Measurements from ENCODE around the gene A3GALT2.

The A3GALT2 gene

DNA sequence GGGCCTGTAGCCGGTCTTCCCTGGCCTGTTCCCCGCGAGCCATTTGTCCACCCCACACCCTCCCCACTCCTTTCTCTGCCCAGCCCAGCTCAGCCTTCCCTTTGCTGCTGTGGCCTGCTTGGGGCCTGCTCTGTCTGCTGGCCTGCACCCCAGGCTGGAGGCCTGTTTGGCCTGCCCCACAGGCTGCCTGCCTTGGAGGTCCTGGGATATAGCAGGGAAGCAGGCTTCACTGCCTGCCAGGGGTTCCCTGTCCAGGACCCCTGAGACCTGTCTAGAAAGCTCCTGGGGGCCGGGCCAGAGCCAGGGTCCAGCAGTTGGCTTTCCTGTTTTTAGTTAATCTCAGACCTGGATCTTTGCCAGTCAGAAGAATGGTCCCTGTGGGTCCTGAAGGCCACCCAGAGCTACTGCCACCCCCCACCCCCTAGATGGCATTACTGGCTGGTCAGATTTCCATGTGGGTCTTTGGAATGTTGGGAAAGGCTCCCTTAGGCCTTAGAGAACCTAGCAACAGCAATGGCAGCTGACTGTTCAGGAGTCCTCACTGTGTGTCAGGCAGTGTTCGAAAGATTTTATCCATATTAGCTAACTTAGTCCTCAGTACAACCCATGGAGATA, 56.9 kb downstream of the A3GALT2 start:
- TF ChIP-seq, protein P1, sequence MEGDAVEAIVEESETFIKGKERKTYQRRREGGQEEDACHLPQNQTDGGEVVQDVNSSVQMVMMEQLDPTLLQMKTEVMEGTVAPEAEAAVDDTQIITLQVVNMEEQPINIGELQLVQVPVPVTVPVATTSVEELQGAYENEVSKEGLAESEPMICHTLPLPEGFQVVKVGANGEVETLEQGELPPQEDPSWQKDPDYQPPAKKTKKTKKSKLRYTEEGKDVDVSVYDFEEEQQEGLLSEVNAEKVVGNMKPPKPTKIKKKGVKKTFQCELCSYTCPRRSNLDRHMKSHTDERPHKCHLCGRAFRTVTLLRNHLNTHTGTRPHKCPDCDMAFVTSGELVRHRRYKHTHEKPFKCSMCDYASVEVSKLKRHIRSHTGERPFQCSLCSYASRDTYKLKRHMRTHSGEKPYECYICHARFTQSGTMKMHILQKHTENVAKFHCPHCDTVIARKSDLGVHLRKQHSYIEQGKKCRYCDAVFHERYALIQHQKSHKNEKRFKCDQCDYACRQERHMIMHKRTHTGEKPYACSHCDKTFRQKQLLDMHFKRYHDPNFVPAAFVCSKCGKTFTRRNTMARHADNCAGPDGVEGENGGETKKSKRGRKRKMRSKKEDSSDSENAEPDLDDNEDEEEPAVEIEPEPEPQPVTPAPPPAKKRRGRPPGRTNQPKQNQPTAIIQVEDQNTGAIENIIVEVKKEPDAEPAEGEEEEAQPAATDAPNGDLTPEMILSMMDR (conservative IDR thresholded peaks at IDR 0.05; ENCODE audit: low read depth, low read length), result no peak
- no peak for DNase-seq (ENCODE audit: low read depth)
- no peak overlapping the region for H3K4me3 ChIP-seq (ENCODE audit: low read length)

DNA sequence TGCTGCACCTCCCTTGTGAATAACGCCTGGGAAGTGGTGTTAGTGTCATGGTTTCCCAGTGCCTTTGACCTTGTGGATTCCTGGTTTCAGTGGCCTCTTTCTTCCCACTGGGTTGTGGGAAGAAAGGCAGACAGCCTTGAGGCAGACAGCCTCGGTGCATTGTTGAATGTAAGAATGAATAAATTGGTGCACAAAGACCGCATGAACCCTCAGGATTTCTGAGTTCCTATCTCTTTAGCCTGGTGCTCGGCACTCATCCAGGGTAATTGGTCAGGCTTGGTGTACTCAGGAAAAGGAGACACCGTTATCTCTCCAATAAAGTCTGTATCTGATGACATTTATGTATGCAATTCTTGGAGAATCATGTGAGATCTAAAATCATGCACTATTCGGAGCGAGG, 59.6 kb downstream of the A3GALT2 start:
- no peak overlapping the region for H3K4me3 ChIP-seq (ENCODE audit: low read length)
- no peak for DNase-seq (ENCODE audit: low read depth)
- TF ChIP-seq, protein P1 (conservative IDR thresholded peaks at IDR 0.05; ENCODE audit: low read depth, low read length), result no peak

DNA sequence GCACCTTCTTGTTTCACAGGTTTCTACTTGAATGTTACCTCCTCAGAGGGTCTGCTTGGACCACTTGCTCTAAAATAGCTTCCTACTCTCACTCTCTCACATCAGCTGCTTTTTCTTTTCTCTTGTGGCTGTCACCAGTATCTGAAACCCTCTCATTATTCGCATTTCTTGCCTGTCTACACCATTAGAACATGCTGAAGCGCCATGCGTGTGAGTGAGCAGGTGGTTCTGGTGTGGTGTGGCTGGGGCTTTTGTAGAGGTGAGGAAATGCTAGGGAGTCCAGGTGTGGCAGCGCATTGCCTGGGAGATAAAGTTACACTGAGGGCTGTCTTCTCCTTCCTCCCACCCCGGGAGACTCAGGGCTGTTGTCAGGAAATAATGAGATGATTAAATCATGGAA, 60.5 kb downstream of the A3GALT2 start:
- no peak for DNase-seq (ENCODE audit: low read depth)
- TF ChIP-seq, protein P1 (conservative IDR thresholded peaks at IDR 0.05; ENCODE audit: low read depth, low read length), result no peak
- no peak overlapping the region for H3K4me3 ChIP-seq (ENCODE audit: low read length)

DNA sequence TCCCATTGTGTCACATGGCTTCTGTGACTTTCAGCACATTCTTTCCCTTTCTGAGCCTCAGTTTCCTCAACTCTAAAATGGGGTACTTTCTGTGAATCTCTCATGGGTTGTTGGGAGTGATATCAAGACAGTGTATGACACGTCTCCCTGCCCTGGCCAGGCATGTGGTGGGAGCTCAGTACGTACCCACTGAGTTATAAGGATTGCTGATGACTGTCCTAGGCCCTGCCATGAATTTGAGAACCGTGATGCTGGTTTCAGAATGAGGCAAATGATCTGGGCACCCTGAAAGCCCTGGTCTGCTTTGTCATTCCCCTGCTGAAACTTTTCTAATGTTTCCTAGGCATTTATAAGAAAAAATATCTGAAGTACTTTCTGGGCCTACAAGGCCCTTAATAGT, 61.0 kb downstream of the A3GALT2 start:
- H3K4me3 ChIP-seq (ENCODE audit: low read length), result no peak overlapping the region
- TF ChIP-seq, protein P1 (conservative IDR thresholded peaks at IDR 0.05; ENCODE audit: low read depth, low read length), result no peak
- DNase-seq (ENCODE audit: low read depth), result no peak

DNA sequence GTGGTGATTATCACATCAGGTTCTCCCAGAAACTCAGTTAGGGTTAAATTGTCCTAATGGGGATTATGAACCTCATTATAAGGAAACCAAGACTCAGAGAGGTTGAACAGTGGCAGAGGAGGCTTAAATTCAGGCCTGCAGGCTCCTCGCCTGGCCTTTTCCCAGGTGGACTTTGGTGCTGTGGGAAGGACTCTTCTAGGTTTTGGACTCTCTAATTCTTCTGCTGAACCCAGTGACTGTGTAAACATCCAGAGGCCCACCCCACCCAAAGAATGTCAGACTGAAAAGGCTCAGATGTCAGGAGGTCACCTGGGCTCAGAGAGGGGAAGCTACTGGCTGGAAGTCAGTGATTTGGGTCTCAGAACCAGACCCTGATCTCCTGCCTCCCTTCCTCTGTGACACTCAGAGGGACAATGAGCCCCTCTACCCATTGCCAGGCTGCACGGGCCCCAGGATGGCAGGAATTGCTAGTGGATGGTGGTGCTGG, 62.1 kb downstream of the A3GALT2 start:
- TF ChIP-seq, protein P1 (conservative IDR thresholded peaks at IDR 0.05; ENCODE audit: low read depth, low read length), result no peak
- no peak overlapping the region for H3K4me3 ChIP-seq (ENCODE audit: low read length)
- no peak for DNase-seq (ENCODE audit: low read depth)

DNA sequence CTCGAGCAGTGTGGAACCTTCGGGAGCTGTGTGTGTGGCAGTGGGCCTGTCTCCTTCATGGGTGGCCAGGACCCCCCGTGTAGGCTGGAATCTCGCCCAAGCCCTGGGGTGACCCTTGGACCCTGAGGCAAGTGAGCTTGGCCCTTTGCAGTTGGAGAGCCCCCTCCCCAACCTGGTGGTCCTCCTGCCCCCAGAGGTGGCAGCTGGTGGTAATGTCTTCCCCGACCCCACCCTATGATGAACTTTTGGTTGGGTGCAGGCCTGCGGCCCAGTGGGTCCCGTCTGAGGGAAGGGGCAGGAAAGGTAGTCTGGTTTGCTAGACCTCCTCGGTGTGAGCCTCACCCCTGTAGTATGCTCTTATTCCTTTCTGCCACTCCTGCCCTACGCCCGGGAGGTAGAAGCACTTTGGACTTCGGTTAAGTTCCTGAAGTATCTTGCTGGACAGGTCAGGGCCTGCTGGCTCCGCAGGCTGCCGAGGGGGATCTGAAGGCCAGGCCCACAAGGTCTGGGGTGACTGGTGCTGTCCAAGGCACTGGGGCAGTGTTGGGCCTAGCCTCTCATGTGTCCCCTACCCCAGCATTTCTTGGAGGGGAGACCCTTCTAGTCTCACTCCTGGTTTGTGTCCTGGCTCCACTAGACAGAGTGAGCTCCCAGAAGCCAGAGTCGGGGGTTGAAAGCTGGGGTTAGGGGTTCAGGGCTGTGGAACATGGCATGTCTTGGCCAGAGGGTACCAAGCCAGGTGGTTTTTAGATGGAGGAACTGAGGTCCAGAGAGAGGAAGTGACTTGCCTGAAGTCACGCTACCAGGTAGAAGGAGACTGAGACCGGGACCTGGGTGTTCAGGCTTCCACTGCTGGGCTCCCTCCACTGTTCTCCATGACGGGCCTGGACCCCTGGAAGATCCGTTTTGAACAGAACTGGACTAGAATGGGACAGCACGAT, 62.9 kb downstream of the A3GALT2 start:
- peak overlapping the region; percentile 84 for H3K4me3 ChIP-seq (ENCODE audit: low read length)
- TF ChIP-seq, protein P1 (conservative IDR thresholded peaks at IDR 0.05; ENCODE audit: low read depth, low read length), result no peak
- DNase-seq (ENCODE audit: low read depth), result no peak

All from retinal pigment epithelial cell (primary cell).